Fibroblast of skin of left quadriceps (primary cell): ENCODE data around the gene ENO3.
A peak's percentile ranks its signal among the peaks of the same experiment; 100 is the strongest.

Experiments
- DNase-seq, 2 experiments: peaks; one replicate each; pipeline ENCODE4 v3.0.0-alpha.2; 2013; ENCODE audit warnings: low read depth in 2 of 2

The ENO3 gene

GRCh38 chr17:4950075-4950745 is 709 bp upstream of the ENO3 start:
- no peak for DNase-seq

GRCh38 chr17:4951486-4951885 is 567 bp downstream of the ENO3 start:
- no peak for DNase-seq

- DNase-seq, result no peak
These were observed 2.6 kb downstream of the ENO3 start for GRCh38 chr17:4953451-4953961.

- DNase-seq, result no peak
These were observed 4.2 kb downstream of the ENO3 start for GRCh38 chr17:4955091-4955490.

DNA sequence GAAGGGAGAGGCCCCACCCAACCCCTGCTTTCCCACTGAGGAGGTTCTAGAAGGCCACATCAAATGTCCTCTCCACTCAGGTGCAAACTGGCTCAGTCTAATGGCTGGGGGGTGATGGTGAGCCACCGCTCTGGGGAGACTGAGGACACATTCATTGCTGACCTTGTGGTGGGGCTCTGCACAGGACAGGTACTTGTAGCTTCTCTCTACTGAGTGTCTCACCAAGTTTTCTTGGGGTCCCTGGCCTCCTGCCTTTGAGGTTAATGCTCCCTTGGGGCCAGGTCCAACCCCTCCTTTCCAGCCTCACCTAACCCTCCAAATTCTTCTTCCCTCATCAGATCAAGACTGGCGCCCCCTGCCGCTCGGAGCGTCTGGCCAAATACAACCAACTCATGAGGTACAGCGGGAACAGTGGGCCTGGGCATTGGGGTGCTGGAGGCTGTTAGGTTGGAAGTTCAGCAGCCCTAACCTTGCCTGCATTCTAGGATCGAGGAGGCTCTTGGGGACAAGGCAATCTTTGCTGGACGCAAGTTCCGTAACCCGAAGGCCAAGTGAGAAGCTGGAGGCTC is 5.7 kb downstream of the ENO3 start:
- DNase-seq, result no peak

- DNase-seq, result no peak
These were observed 7.2 kb downstream of the ENO3 start for GRCh38 chr17:4958102-4958501.

GRCh38 chr17:4959261-4959965 is 8.5 kb downstream of the ENO3 start:
- DNase-seq, result no peak

- DNase-seq, result no peak
These were observed 9.5 kb downstream of the ENO3 start for GRCh38 chr17:4960279-4960922.

DNA sequence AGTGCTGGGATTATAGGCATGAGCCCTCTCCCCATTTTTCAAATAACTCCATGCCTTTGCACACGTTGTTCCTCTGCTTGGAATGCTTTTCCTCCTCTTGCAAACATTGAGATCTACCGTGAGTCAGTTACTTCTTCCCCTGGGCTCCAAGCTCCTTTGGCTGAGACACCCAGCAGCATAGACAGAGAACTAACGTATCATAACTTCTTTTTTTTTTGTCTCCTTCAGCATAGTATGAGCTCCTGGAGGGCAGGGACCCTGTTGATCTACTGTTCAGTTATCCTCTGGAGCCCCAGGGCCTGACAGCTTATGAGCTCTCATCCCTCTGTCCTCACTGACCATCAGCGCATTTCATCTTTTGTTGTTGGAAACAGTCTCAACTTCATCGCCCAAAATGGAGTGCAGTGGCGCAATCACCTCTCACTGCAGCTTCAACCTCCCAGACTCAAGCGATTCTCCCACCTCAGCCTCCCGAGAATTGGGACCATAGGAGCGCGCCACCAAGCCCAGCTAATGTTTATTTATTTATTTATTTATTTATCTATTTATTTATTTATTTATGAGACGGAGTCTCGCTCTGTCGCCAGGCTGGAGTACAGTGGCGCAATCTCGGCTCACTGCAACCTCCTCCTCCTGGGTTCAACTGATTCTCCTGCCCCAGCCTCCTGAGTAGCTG is 14.5 kb downstream of the ENO3 start:
- DNase-seq, result no peak

DNA sequence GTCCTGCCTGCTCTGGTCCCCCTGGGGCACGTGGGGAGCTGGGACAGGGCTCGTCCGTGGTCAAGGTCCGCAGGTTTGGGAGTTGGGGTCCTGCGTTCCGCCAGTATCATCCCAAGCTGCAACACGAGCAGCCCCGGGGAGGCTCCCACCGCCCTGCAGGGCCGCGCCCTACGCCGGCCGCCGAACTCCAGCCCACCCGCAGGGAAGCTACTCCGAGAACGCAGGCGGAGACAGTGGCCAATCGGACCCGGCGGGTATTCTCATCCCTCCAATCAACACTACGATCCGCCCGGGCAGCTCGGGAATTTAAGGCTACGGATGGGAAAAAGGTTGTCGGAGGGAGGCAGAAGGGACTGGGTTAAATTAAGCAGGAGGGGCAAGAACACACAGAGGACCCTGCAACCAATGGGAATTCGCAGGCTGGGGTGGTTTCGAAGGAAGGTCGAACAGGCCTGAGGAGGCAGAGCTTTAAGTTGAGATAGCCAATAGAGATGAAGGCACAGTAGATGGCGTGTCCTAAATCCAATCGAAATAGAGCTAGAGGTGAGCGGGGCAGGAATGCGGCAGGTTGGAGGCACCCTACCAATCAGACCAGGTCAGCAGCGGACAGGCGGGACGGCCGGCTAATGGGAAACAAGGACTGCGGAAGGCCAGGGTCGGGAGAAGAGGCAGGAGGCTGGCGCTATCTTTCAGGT is 16.1 kb downstream of the ENO3 start:
- DNase-seq, result peak; percentile 99

- DNase-seq, result peak; percentile 95
These were observed 16.9 kb downstream of the ENO3 start, which contains the start of gene SPAG7 for GRCh38 chr17:4967539-4968485. TSS of gene SPAG7 (minus strand) at chr17:4967817. CDS start at chr17:4967804, 13 bp downstream.

GRCh38 chr17:4968486-4969046 is 17.6 kb downstream of the ENO3 start:
- no peak for DNase-seq

GRCh38 chr17:4969047-4969550 is 18.2 kb downstream of the ENO3 start:
- DNase-seq, result peak; percentile 86 to 89

- no peak for DNase-seq
These were observed 18.7 kb downstream of the ENO3 start for GRCh38 chr17:4969551-4970173.

GRCh38 chr17:4970273-4970672 is 19.4 kb downstream of the ENO3 start:
- no peak for DNase-seq

GRCh38 chr17:4971826-4972225 is 20.9 kb downstream of the ENO3 start:
- no peak for DNase-seq

GRCh38 chr17:4972322-4972721 is 21.4 kb downstream of the ENO3 start:
- no peak for DNase-seq

DNA sequence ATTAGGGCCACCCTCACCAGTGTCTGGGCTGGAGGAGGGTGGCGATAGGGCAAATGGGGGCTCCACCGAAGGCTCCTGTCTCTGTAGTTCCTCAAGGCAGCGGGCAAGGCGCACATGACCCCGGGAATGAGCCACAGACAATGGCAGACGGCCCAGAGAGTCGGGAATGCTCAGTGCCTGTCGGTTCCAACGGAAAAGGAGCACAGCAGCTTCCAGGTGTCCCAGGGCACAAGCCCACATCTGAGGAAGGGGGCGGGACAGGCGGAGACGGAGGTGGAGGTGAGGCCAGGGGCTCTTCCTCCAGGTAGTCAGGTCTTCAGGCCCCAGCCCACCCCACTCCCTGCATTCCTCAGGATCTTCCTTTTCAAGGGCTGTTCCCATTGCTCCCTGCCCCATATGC is 21.8 kb downstream of the ENO3 start:
- DNase-seq, result no peak
